NCI-H2227 (cell line): ENCODE results near the gene RPS6KA2.
A peak's percentile ranks its signal among the peaks of the same experiment; 100 is the strongest.
"Not testable (repeated sequence)": the region's sequence is repeated elsewhere in the genome, so short reads cannot be mapped to it uniquely, and the experiment has no call there.

Experiments used
- DNase-seq: peaks from one replicate; lab custom pipeline; 2025; ENCODE audit not compliant: unreplicated experiment; lab: John Stamatoyannopoulos, UW

The RPS6KA2 gene

GRCh38 chr6:166636191-166636933, 9.3 kb upstream of the RPS6KA2 start:
- DNase-seq: no peak

DNA sequence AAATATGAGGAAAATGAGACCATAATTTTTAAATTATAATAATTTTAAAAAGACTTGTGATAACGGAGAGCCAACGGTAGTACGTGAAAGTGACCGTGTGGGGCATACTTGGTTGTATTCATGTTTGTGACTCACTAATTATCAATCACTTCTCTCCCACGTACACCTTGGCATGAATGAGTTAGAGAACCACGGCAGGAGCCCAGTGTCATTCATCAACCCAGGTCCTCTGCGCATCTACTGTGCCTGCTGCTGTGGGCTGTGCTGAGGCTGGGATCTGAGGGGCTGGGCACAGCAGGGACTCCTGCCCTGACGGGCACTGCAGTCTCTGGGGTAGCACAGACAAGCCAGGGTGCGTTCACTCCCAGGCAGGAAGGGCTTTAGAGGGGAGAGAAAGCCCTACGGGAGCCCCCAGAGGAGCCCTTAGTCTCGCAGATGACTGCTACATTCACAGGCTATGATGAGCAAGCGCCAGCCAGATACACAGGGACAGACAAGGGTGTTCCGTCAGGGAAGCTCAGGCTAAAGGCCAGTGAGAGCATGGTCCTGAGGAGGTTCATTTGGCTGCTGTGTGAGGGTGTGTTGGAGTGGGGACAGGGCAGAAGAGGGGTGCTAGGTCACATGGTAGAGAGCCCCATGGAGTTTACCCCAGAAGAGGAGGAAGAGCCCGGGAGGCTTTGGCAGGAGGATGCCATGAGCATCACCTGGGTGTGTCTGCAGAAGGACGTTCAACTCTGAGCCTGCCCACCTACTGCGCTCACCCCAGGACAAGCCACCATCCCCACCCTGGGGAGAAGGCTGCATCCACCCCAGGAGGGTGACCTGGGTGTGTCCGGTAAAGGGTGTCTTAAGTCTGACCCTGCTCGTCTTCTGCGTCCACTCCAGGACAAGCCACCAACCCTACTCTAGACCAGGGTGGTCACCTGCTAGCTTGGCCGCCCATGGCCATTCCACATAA, 8.2 kb upstream of the RPS6KA2 start:
- no peak for DNase-seq

DNA sequence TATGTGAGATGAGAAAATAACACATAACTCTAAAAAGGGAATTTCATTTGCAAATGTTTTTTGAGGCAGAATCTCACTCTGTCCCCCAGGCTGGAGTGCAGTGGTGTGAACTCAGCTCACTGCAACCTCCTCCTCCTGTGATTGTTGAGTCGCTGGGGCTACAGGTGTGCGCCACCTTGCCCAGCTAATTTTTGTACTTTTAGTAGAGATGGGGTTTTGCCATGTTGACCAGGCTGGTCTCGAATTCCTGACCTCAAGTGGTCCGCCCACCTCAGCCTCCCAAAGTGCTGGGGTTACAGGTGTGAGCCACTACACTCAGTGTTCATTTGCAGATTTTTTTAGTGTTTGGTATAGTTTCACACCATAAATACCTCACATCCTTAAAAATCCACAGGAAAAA, 7.5 kb upstream of the RPS6KA2 start:
- DNase-seq: not testable (repeated sequence)

DNA sequence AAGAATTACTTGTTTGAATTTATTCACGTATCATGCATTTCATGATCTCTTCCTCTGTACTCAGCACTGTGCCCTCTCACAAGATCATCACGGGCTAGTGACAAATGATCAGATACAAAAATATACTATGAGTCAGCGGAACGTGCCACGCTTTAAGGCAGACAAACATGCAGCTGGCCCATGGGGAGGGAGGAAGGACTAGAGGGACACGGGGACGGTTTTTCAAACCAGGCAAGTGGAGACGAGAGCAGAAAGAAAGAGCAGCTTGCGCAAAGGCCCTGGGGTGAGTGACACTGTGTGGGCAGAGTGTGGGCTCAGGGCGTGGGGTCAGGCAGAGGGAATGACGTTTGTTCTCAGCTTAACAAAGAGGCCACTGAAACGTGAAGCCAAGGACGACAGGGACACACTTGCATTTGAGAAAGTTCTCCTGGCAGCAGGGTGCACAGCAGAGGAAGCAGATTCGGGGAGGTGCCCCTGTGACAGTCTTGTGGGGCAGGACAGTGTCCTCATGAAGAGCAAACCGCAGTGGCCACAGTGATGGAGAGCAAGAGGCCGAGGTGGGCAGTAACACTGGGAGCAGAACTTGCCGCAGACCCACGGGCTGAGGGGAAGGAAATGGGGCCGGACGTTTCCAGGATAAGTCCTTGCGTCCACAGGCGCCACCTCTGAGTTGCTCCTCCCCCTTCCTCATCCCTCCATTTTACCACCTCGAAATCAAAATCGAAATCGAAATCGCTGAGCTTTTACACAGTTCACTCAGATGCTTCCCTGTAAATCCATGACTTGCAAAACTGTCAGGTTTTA, 6.9 kb upstream of the RPS6KA2 start:
- no peak for DNase-seq

GRCh38 chr6:166632731-166633130, 5.7 kb upstream of the RPS6KA2 start:
- no peak for DNase-seq

- DNase-seq: no peak
These were observed 3.4 kb upstream of the RPS6KA2 start for GRCh38 chr6:166630462-166630861.

GRCh38 chr6:166629628-166630027, 2.6 kb upstream of the RPS6KA2 start:
- no peak for DNase-seq

- DNase-seq: peak; percentile 62
These were observed 1.1 kb upstream of the RPS6KA2 start for GRCh38 chr6:166627875-166628801.

- peak; percentile 63 for DNase-seq
These were observed 646 bp downstream of the RPS6KA2 start for GRCh38 chr6:166626177-166627032.

GRCh38 chr6:166625356-166625755, 1.7 kb downstream of the RPS6KA2 start:
- peak; percentile 10 for DNase-seq

- no peak for DNase-seq
These were observed 2.8 kb downstream of the RPS6KA2 start for GRCh38 chr6:166624275-166624674.

DNA sequence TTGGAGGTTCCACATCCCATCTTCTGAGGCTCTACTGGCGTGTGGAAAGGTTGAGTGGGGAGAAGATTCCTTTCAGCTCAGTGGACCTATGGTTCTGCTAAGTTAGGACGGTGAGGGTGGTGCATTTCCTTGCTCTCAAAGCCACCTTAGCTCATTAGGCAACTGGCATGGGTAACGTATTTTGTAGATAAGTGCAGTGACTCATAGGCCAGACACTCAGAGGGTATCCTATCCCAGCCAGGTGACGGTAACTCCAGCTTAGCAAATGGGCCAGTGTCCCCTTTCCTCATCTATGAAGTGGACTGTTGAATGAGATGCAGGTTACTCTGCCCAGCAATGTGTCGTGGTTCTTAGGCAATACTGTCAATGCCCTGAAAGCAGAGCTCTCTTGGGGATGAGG, 3.7 kb downstream of the RPS6KA2 start:
- no peak for DNase-seq

- no peak for DNase-seq
These were observed 5.9 kb downstream of the RPS6KA2 start for GRCh38 chr6:166621114-166621540.

DNA sequence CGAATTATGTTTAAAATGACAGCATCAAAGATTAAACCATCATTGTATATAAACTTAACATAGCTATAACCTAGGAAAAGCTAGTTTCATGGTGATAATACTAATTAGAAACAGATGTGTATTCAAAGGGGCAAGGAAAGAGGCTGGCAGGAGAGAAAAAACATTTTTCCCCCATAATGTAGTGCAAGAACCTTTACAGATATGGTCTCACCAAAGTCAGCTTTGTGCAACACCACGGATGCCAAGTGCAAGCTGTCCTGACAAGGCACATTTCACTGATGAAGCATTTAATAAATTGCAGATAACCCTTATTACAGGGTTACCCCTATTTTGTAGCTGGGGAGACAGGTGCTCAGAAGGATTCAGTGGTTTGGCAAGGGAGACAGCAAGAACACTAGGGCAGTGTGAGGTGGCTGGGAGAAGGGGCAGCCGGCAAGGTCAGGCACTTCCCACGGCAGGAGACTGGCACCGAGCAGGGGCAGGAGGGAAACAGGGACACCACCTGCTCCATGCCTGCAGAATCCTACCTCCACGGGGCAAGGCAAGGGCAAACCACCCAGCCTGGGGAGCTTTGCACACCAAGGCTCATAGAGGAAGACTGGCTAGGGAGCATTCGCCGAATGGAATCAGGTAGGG, 6.5 kb downstream of the RPS6KA2 start:
- no peak for DNase-seq

DNA sequence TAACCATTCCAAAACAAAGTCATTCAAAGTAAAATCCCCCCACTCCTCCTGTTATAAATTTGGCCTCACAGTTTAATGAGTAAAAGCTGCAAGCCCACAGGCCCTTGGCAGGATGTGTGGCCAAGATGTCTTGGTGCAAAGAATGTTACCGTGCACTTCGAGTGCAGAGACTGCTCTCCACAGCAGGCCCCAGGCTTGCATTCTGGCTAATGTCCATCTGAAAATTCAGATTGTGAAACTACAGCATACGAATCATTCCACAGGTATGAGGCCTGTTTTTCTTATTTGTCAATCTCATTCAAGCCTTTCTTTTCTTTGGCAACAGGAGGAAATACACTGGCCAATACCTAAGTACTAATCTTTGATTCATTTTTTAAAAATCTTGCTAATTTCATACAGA, 7.1 kb downstream of the RPS6KA2 start:
- no peak for DNase-seq

GRCh38 chr6:166618866-166619761, 7.9 kb downstream of the RPS6KA2 start:
- no peak for DNase-seq

GRCh38 chr6:166618251-166618650, 8.8 kb downstream of the RPS6KA2 start:
- DNase-seq: no peak

- DNase-seq: no peak
These were observed 9.7 kb downstream of the RPS6KA2 start for GRCh38 chr6:166617359-166617758.
